K562 (cell line): ENCODE measurements around the gene RNU6-9. TPM values are rescaled to one million over a fixed set of nuclear protein-coding genes. Genes with fewer than 3 reads are reported as not detected.

Experiments used
- ATF1 ChIP-seq, 2 experiments: fragments of 450-650 bp in 1 of 2; IDR thresholded peaks; 2 replicates each; pipeline ENCODE4 v1.6.1; 2016; ENCODE audit warnings: missing compliant biosample characterization in 1 of 2, missing genetic modification characterization in 1 of 2
- CCNT2 ChIP-seq: IDR thresholded peaks from 2 replicates; pipeline ENCODE4 v1.6.1; 2011; ENCODE audit warnings: borderline replicate concordance, low read depth, mild to moderate bottlenecking, moderate library complexity, mixed read lengths, low read length; ENCODE audit not compliant: insufficient read length; ENCODE audit errors: extremely low read depth
- ETV1 ChIP-seq: fragments of 450-650 bp; conservative IDR thresholded peaks from 2 replicates; pipeline ENCODE4 v1.6.1; 2016; ENCODE audit warnings: missing genetic modification characterization, control low read depth, low read depth, missing compliant biosample characterization
- KAT2B ChIP-seq: IDR thresholded peaks from one replicate; pipeline ENCODE4 v1.6.1; 2012; ENCODE audit warnings: low read depth, mild to moderate bottlenecking, control low read depth, inconsistent platforms, low read length, moderate library complexity
- KLF13 ChIP-seq: fragments of 450-650 bp; IDR thresholded peaks from 2 replicates; pipeline ENCODE4 v1.6.1; 2016; ENCODE audit warnings: missing genetic modification characterization, low read depth, mild to moderate bottlenecking, missing compliant biosample characterization, moderate library complexity, borderline replicate concordance
- MYNN ChIP-seq, 2 experiments: sonication (generic); formaldehyde crosslinking in 1 of 2; IDR thresholded peaks; 2 replicates each; pipeline versions ENCODE4 v1.5.0 to v1.6.1; 2016 to 2020; ENCODE audit warnings: antibody characterized with exemption in 1 of 2, missing genetic modification reagents in 1 of 2
- NBN ChIP-seq: fragments of 450-650 bp; IDR thresholded peaks from 2 replicates; pipeline ENCODE4 v1.6.1; 2016; ENCODE audit warnings: low read depth, mild to moderate bottlenecking
- NCOA2 ChIP-seq, 2 experiments: fragments of 450-650 bp; IDR thresholded peaks; 2 replicates each; pipeline ENCODE4 v1.6.1; 2018; ENCODE audit warnings: mild to moderate bottlenecking in 2 of 2, moderate library complexity in 1 of 2; ENCODE audit not compliant: partially characterized antibody in 2 of 2
- NCOA6 ChIP-seq: fragments of 450-650 bp; IDR thresholded peaks from 2 replicates; pipeline ENCODE4 v1.6.1; 2017; ENCODE audit warnings: mild to moderate bottlenecking
- PHB ChIP-seq: fragments of 250-450 bp; sonication (Bioruptor Pico); IDR thresholded peaks from 2 replicates; pipeline ENCODE4 v1.5.0; 2021
- POLR2AphosphoS5 ChIP-seq: IDR thresholded peaks from 2 replicates; pipeline ENCODE4 v1.6.1; 2011; ENCODE audit warnings: mild to moderate bottlenecking, low read depth, low read length, moderate library complexity; ENCODE audit not compliant: control insufficient read depth, insufficient read depth
- POLR2G ChIP-seq: fragments of 200-400 bp; formaldehyde crosslinking; IDR thresholded peaks from 2 replicates; pipeline ENCODE4 v1.6.1; 2017; ENCODE audit warnings: low read depth, mild to moderate bottlenecking, antibody characterized with exemption, low read length, moderate library complexity
- SIRT6 ChIP-seq: IDR thresholded peaks from one replicate; pipeline ENCODE4 v1.6.1; 2012; ENCODE audit warnings: low read depth, mild to moderate bottlenecking, control low read depth, inconsistent platforms, low read length, moderate library complexity
- SMARCB1 ChIP-seq: IDR thresholded peaks from 2 replicates; pipeline ENCODE4 v1.6.1; 2011; ENCODE audit warnings: improper control_type of control experiment, low read depth; ENCODE audit not compliant: insufficient read length
- TEAD4 ChIP-seq, 2 experiments: sonication (generic) in 1 of 2; formaldehyde crosslinking in 1 of 2; IDR thresholded peaks; 2 replicates each; pipeline versions ENCODE4 v1.6.1 to v1.8.0; 2012 to 2022; ENCODE audit warnings: borderline replicate concordance in 1 of 2, inconsistent platforms in 1 of 2, low read length in 1 of 2, mild to moderate bottlenecking in 1 of 2, missing genetic modification reagents in 1 of 2
- TRIM24 ChIP-seq, 2 experiments: fragments of 450-650 bp; IDR thresholded peaks; 2 replicates each; pipeline ENCODE4 v1.6.1; 2016
- YY1 ChIP-seq, 3 experiments: IDR thresholded peaks; 2 replicates each; pipeline ENCODE4 v1.6.1; 2011; ENCODE audit warnings: low read length in 2 of 3, mild to moderate bottlenecking in 2 of 3, moderate library complexity in 2 of 3, borderline replicate concordance in 1 of 3, control low read depth in 1 of 3, low read depth in 1 of 3; ENCODE audit not compliant: insufficient read depth in 3 of 3, insufficient replicate concordance in 2 of 3, control insufficient read depth in 1 of 3, insufficient read length in 1 of 3; ENCODE audit errors: extremely low read depth in 1 of 3
- ZC3H8 ChIP-seq: fragments of 450-650 bp; IDR thresholded peaks from 2 replicates; pipeline ENCODE4 v1.6.1; 2017
- ZNF165 ChIP-seq: fragments of 250-450 bp; sonication (Bioruptor Pico); IDR thresholded peaks from 2 replicates; pipeline ENCODE4 v1.4.0; 2020; ENCODE audit warnings: borderline replicate concordance
- ZNF449 ChIP-seq: fragments of 250-450 bp; sonication (Bioruptor Pico); IDR thresholded peaks from 2 replicates; pipeline ENCODE4 v1.8.0; 2022; ENCODE audit warnings: moderate library complexity, mild to moderate bottlenecking, inconsistent platforms
- ZZZ3 ChIP-seq: fragments of 450-650 bp; IDR thresholded peaks from 2 replicates; pipeline ENCODE4 v1.6.1; 2016; ENCODE audit warnings: antibody characterized with exemption, mild to moderate bottlenecking, moderate library complexity
- polyA plus RNA-seq, 8 experiments: library from polyadenylated mRNA; depleted of rRNA in 4 of 8; stranded (reverse) in 5 of 8; unstranded in 3 of 8; fragments of >200 nt; fragmentation: Nextera tagmentation in 2 of 8; fragmentation: Illumina TruSeq in 1 of 8; extraction: Ambion mirVana in 2 of 8; extraction: Trizol in 1 of 8; gene quantifications; 2 replicates each; pipeline versions ENCODE4 v1.2.1 to v1.2.3, GENCODE V29; 2011 to 2014; ENCODE audit warnings: inconsistent platforms in 1 of 8, missing spikeins in 1 of 8
- total RNA-seq, 7 experiments: library from RNA; depleted of rRNA in 6 of 7; stranded (reverse); fragments of >200 nt in 6 of 7; fragmentation: Illumina TruSeq in 2 of 7; extraction: Trizol in 2 of 7; gene quantifications; 2 replicates each; pipeline versions ENCODE4 v1.2.1 to v1.2.3, GENCODE V29; 2011 to 2021; ENCODE audit warnings: low replicate concordance in 1 of 7
- TF ChIP-seq, protein P1 (sequence below): sonication (generic); formaldehyde crosslinking; IDR thresholded peaks from 2 replicates; pipeline ENCODE4 v1.8.0; 2022; ENCODE audit warnings: missing genetic modification reagents, mild to moderate bottlenecking, moderate library complexity, borderline replicate concordance
- TF ChIP-seq, protein P2 (sequence below), 2 experiments: fragments of 450-650 bp in 1 of 2; sonication (generic) in 1 of 2; formaldehyde crosslinking in 1 of 2; IDR thresholded peaks in 1 of 2; conservative IDR thresholded peaks in 1 of 2; 2 replicates each; pipeline versions ENCODE4 v1.6.1 to v1.8.1; 2016 to 2023; ENCODE audit warnings: mild to moderate bottlenecking in 2 of 2, moderate library complexity in 2 of 2, inconsistent platforms in 1 of 2, missing genetic modification reagents in 1 of 2

RNU6-9 gene
- total and polyA plus RNA-seq, 9 of the 15 experiments (the other 6 are each of a cell fraction or from before 2014, with no cell fraction given): not detected

DNA sequence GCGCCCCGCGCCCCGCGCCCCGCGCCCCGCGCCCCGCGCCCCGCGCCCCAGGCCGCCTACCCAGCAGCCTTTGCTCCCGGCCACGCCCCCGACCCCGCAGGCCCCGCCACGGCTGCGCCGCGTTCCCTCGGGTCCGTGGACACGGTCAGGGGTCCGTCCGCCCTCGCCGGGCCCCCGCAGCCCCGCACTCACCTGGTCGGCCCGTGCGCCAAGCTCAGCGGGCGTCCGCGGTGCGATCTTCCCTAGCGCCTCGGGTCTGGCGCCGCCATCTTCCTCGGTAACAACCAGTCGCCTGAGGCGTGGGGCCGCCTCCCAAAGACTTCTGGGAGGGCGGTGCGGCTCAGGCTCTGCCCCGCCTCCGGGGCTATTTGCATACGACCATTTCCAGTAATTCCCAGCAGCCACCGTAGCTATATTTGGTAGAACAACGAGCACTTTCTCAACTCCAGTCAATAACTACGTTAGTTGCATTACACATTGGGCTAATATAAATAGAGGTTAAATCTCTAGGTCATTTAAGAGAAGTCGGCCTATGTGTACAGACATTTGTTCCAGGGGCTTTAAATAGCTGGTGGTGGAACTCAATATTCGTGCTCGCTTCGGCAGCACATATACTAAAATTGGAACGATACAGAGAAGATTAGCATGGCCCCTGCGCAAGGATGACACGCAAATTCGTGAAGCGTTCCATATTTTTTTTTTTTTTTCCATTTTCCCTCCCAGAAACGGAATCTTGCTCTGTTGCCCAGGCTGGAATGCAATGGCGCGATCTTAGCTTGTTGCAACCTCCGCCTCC, at the start of gene RNU6-9, which contains the start of gene MED16 (continued):
- no peak for TF ChIP-seq ZNF449 (CRISPR knock-in tag)
- TF ChIP-seq CCNT2: peak; percentile 83
- peak; percentile 95 for TF ChIP-seq POLR2G
- TF ChIP-seq ATF1 (CRISPR knock-in tag; IDR thresholded peaks at IDR 0.05): no peak
- peak; percentile 87 for TF ChIP-seq ATF1 (tag; IDR thresholded peaks at IDR 0.05)
- TF ChIP-seq NCOA6: no peak
- peak; percentile 66 to 96 (median 93) for TF ChIP-seq YY1 (IDR thresholded peaks at IDR 0.05; ENCODE audit: borderline replicate concordance in 1 of 3, control insufficient read depth in 1 of 3, extremely low read depth in 1 of 3, insufficient read depth in 3 of 3, insufficient read length in 1 of 3, insufficient replicate concordance in 2 of 3, low read depth in 1 of 3, low read length in 2 of 3)
- TF ChIP-seq NCOA2 (IDR thresholded peaks at IDR 0.05; ENCODE audit: partially characterized antibody in 2 of 2): no peak
- no peak for TF ChIP-seq PHB (CRISPR knock-in tag)
- no peak for TF ChIP-seq SIRT6
- no peak for TF ChIP-seq ZZZ3
- TF ChIP-seq MYNN (IDR thresholded peaks at IDR 0.05): no peak
- TF ChIP-seq MYNN (CRISPR knock-in tag; IDR thresholded peaks at IDR 0.05): no peak
- TF ChIP-seq ETV1: no peak
- TF ChIP-seq POLR2AphosphoS5: peak; percentile 33; the same call in 1 of the 2 replicates
- peak in 1 of 2 experiments; percentile 8; a peak in 1 of 4 replicates for TF ChIP-seq TRIM24 (IDR thresholded peaks at IDR 0.05)
- TF ChIP-seq ZC3H8: no peak
- TF ChIP-seq KLF13 (tag): peak; percentile 84; the same call in 1 of the 2 replicates
- TF ChIP-seq, protein P1, sequence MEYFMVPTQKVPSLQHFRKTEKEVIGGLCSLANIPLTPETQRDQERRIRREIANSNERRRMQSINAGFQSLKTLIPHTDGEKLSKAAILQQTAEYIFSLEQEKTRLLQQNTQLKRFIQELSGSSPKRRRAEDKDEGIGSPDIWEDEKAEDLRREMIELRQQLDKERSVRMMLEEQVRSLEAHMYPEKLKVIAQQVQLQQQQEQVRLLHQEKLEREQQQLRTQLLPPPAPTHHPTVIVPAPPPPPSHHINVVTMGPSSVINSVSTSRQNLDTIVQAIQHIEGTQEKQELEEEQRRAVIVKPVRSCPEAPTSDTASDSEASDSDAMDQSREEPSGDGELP (CRISPR knock-in tag): no peak; the same call in 1 of the 2 replicates
- no peak; the same call in 1 of the 2 replicates for TF ChIP-seq NBN
- TF ChIP-seq SMARCB1: no peak
- TF ChIP-seq ZNF165 (CRISPR knock-in tag): no peak
- no peak for TF ChIP-seq KAT2B
- TF ChIP-seq, protein P2, sequence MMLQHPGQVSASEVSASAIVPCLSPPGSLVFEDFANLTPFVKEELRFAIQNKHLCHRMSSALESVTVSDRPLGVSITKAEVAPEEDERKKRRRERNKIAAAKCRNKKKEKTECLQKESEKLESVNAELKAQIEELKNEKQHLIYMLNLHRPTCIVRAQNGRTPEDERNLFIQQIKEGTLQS (IDR thresholded peaks at IDR 0.05): no peak
- TF ChIP-seq, protein P2 (CRISPR knock-in tag; conservative IDR thresholded peaks at IDR 0.05): 0 out of 2 replicates have a peak, but pooled peaks have one; percentile 70
- TF ChIP-seq TEAD4 (IDR thresholded peaks at IDR 0.05; ENCODE audit: low read length): peak; percentile 90
- no peak for TF ChIP-seq TEAD4 (CRISPR knock-in tag; IDR thresholded peaks at IDR 0.05; ENCODE audit: borderline replicate concordance)
